KMS-11 (cell line): ENCODE measurements around the gene CWH43.

Experiments
- H2AFZ ChIP-seq: fragments of 200-600 bp; sonication (generic); 2 replicates; pipeline ENCODE4 v1.6.1; 2016; ENCODE audit warnings: antibody characterized with exemption, mixed run types, low read depth
- H3K27ac ChIP-seq: fragments of 200-600 bp; sonication (generic); 2 replicates; pipeline ENCODE4 v1.6.1; 2016; ENCODE audit warnings: mild to moderate bottlenecking, mixed run types
- H3K27me3 ChIP-seq: fragments of 200-600 bp; sonication (generic); 2 replicates; pipeline ENCODE4 v1.6.1; 2017; ENCODE audit warnings: mild to moderate bottlenecking, low read depth, mixed run types, moderate library complexity; ENCODE audit not compliant: insufficient read depth
- H3K36me3 ChIP-seq: fragments of 200-600 bp; sonication (generic); 2 replicates; pipeline ENCODE4 v1.6.1; 2017; ENCODE audit warnings: mild to moderate bottlenecking, mixed run types; ENCODE audit not compliant: insufficient read depth
- H3K4me1 ChIP-seq: fragments of 200-600 bp; sonication (generic); 2 replicates; pipeline ENCODE4 v1.6.1; 2016; ENCODE audit warnings: mild to moderate bottlenecking, low read depth, mixed run types; ENCODE audit not compliant: poor library complexity, severe bottlenecking
- H3K4me2 ChIP-seq: fragments of 200-600 bp; sonication (generic); 2 replicates; pipeline ENCODE4 v1.7.0; 2016; ENCODE audit warnings: mild to moderate bottlenecking, mixed run types
- H3K4me3 ChIP-seq: fragments of 200-600 bp; sonication (generic); IDR thresholded peaks from 2 replicates; pipeline ENCODE4 v1.6.1; 2017; ENCODE audit warnings: low read depth, low read length, mixed read lengths; ENCODE audit not compliant: insufficient read depth
- H3K79me2 ChIP-seq: fragments of 200-600 bp; sonication (generic); 2 replicates; pipeline ENCODE4 v1.6.1; 2016; ENCODE audit warnings: low read depth, mixed run types; ENCODE audit not compliant: insufficient read depth
- H3K9ac ChIP-seq: fragments of 200-600 bp; sonication (generic); 2 replicates; pipeline ENCODE4 v1.6.1; 2016; ENCODE audit warnings: mild to moderate bottlenecking, mixed run types
- H4K20me1 ChIP-seq: fragments of 200-600 bp; sonication (generic); 2 replicates; pipeline ENCODE4 v1.6.1; 2016; ENCODE audit warnings: mild to moderate bottlenecking, mixed run types; ENCODE audit not compliant: insufficient read depth
- TF ChIP-seq, protein P1 (sequence below): fragments of 200-600 bp; sonication (generic); conservative IDR thresholded peaks from 2 replicates; pipeline ENCODE4 v1.6.1; 2017; ENCODE audit warnings: low read depth, mild to moderate bottlenecking, antibody characterized with exemption, low read length, moderate library complexity, mixed read lengths

Gene CWH43

GRCh38 chr4:48985976-48986653, at the start of gene CWH43:
Gene CWH43 (plus strand): TSS chr4:48986275. CDS start chr4:48986430, 155 bp downstream.
- TF ChIP-seq, protein P1, sequence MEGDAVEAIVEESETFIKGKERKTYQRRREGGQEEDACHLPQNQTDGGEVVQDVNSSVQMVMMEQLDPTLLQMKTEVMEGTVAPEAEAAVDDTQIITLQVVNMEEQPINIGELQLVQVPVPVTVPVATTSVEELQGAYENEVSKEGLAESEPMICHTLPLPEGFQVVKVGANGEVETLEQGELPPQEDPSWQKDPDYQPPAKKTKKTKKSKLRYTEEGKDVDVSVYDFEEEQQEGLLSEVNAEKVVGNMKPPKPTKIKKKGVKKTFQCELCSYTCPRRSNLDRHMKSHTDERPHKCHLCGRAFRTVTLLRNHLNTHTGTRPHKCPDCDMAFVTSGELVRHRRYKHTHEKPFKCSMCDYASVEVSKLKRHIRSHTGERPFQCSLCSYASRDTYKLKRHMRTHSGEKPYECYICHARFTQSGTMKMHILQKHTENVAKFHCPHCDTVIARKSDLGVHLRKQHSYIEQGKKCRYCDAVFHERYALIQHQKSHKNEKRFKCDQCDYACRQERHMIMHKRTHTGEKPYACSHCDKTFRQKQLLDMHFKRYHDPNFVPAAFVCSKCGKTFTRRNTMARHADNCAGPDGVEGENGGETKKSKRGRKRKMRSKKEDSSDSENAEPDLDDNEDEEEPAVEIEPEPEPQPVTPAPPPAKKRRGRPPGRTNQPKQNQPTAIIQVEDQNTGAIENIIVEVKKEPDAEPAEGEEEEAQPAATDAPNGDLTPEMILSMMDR, result no peak
- no peak within 1 kb of the TSS for H3K4me2 ChIP-seq
- H3K27me3 ChIP-seq, result no peaks in the 10 kb centered on the region
- H3K4me1 ChIP-seq, result no peaks in the 10 kb centered on the region
- H3K27ac ChIP-seq, result no peak within 1 kb of the TSS
- H3K36me3 ChIP-seq, result no peaks in the 10 kb centered on the region
- H4K20me1 ChIP-seq, result no peaks in the 10 kb centered on the region
- H2AFZ ChIP-seq, result no peak within 1 kb of the TSS
- H3K9ac ChIP-seq, result no peak within 1 kb of the TSS
- no peak within 1 kb of the TSS for H3K4me3 ChIP-seq
- H3K79me2 ChIP-seq, result no peaks in the 10 kb centered on the region

DNA sequence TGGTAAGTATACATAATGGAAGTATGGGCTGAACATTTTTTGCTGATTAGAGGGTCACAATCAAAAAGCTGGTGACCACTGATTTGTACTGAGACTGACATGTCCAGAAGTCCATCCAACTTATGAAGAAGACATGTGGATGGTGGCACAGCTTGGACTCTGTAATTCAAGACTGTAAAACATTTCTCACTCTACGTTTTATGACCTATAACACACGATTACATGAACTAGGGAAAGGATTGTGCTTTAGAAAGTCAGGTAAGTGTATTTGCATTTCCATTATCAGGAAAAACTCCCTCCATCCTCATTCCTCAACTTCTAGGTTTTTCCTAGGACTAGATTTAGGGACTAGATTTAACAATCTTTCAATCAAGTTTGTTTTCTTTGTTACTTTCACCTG, 49.0 kb upstream of the CWH43 start:
- no peak overlapping the region for H3K27ac ChIP-seq

GRCh38 chr4:48938831-48939230, 47.2 kb upstream of the CWH43 start:
- no peaks in the 10 kb centered on the region for H3K79me2 ChIP-seq
- H3K4me1 ChIP-seq, result no peaks in the 10 kb centered on the region
- no peak overlapping the region for H3K9ac ChIP-seq
- H2AFZ ChIP-seq, result no peak overlapping the region
- H3K36me3 ChIP-seq, result no peaks in the 10 kb centered on the region
- no peak overlapping the region for H3K4me2 ChIP-seq
- no peak overlapping the region for H3K4me3 ChIP-seq
- no peak overlapping the region for H3K27ac ChIP-seq
- H4K20me1 ChIP-seq, result no peaks in the 10 kb centered on the region
- H3K27me3 ChIP-seq, result no peaks in the 10 kb centered on the region
- TF ChIP-seq, protein P1, result no peak

More for the DNA sequence above, 49.0 kb upstream of the CWH43 start:
- no peak overlapping the region for H3K9ac ChIP-seq
- H3K4me3 ChIP-seq, result no peak overlapping the region
- no peak overlapping the region for H2AFZ ChIP-seq
- TF ChIP-seq, protein P1, result no peak
- no peaks in the 10 kb centered on the region for H3K79me2 ChIP-seq
- no peaks in the 10 kb centered on the region for H3K27me3 ChIP-seq
- H3K36me3 ChIP-seq, result no peaks in the 10 kb centered on the region
- no peaks in the 10 kb centered on the region for H3K4me1 ChIP-seq
- no peak overlapping the region for H3K4me2 ChIP-seq
- no peaks in the 10 kb centered on the region for H4K20me1 ChIP-seq

- TF ChIP-seq, protein P1, result no peak
- H4K20me1 ChIP-seq, result no peaks in the 10 kb centered on the region
- H3K9ac ChIP-seq, result no peak overlapping the region
- H3K4me2 ChIP-seq, result no peak overlapping the region
- H3K4me1 ChIP-seq, result no peaks in the 10 kb centered on the region
- H3K27me3 ChIP-seq, result no peaks in the 10 kb centered on the region
- no peak overlapping the region for H3K27ac ChIP-seq
- H3K4me3 ChIP-seq, result no peak overlapping the region
- no peak overlapping the region for H2AFZ ChIP-seq
- H3K79me2 ChIP-seq, result no peaks in the 10 kb centered on the region
- no peaks in the 10 kb centered on the region for H3K36me3 ChIP-seq
Observed at GRCh38 chr4:48939785-48940184, 46.3 kb upstream of the CWH43 start.
